ENCODE results near the gene CAMK4.

The CAMK4 gene

GRCh38 chr5:111498346-111498745, 274.2 kb downstream of the CAMK4 start:
- TF ChIP-seq CTCF (IDR thresholded peaks at IDR 0.05; ENCODE audit: low read depth, low read length): no peak
- no peak for DNase-seq (ENCODE audit: extremely low read depth, low read depth)

GRCh38 chr5:111502956-111503355, 278.8 kb downstream of the CAMK4 start:
- no peak for DNase-seq (ENCODE audit: extremely low read depth, low read depth)
- TF ChIP-seq CTCF (IDR thresholded peaks at IDR 0.05; ENCODE audit: low read depth, low read length): no peak

DNA sequence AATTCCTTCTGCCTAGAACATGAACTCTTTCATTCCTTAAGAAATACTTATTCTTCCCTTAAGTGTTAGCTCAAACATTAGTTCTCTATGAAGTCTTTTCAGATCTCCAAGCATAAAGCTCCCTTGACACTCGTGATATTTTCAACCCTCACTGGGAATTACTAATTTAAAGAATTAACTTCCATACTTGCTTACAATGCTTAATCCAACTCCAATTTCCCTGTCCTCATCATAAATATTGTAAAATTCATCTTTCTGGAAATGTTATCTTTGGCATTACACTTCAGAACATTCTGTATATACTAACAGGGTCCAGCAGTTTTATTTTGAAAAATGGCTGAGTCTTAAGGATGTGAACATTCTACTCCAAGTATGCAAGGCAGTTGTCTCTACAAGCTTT, 280.9 kb downstream of the CAMK4 start:
- DNase-seq (ENCODE audit: extremely low read depth, low read depth): no peak
- no peak for TF ChIP-seq CTCF (IDR thresholded peaks at IDR 0.05; ENCODE audit: low read depth, low read length)

GRCh38 chr5:111507276-111507675, 283.1 kb downstream of the CAMK4 start:
- no peak for DNase-seq (ENCODE audit: extremely low read depth, low read depth)
- TF ChIP-seq CTCF (IDR thresholded peaks at IDR 0.05; ENCODE audit: low read depth, low read length): no peak

DNA sequence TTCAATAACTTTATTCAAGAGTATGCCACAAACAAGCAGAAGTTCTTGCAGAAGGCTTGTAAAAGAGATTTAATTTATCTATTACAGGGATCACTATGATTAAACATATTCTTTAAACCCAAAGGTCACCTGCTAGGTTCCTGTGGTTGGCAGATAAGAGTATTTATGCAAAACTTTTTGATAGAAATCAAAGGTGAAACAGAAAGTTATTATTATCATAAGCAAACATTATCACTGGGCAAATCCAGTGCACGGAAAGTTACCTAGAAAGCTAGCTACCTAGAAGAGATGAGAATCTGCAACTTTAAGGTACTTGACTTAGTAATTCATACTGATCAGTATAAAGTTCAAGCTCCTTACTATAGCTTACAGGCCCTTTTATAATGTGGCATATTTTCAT, 284.9 kb downstream of the CAMK4 start:
- TF ChIP-seq CTCF (IDR thresholded peaks at IDR 0.05; ENCODE audit: low read depth, low read length): no peak
- no peak for DNase-seq (ENCODE audit: extremely low read depth, low read depth)

- no peak for DNase-seq (ENCODE audit: extremely low read depth, low read depth)
- TF ChIP-seq CTCF (IDR thresholded peaks at IDR 0.05; ENCODE audit: low read depth, low read length): no peak
Observed at GRCh38 chr5:111511174-111511830, 287.1 kb downstream of the CAMK4 start.

GRCh38 chr5:111511831-111512374, 287.7 kb downstream of the CAMK4 start:
- TF ChIP-seq CTCF (IDR thresholded peaks at IDR 0.05; ENCODE audit: low read depth, low read length): no peak
- no peak for DNase-seq (ENCODE audit: extremely low read depth, low read depth)

Data from AG09319 (cell line).